ENCODE results near the gene MMEL1. TPM values are rescaled to one million over a fixed set of nuclear protein-coding genes. Genes with fewer than 3 reads are reported as not detected.

Gene MMEL1
- total RNA-seq, 1 donor from 2014 or later = 3.6 TPM

DNA sequence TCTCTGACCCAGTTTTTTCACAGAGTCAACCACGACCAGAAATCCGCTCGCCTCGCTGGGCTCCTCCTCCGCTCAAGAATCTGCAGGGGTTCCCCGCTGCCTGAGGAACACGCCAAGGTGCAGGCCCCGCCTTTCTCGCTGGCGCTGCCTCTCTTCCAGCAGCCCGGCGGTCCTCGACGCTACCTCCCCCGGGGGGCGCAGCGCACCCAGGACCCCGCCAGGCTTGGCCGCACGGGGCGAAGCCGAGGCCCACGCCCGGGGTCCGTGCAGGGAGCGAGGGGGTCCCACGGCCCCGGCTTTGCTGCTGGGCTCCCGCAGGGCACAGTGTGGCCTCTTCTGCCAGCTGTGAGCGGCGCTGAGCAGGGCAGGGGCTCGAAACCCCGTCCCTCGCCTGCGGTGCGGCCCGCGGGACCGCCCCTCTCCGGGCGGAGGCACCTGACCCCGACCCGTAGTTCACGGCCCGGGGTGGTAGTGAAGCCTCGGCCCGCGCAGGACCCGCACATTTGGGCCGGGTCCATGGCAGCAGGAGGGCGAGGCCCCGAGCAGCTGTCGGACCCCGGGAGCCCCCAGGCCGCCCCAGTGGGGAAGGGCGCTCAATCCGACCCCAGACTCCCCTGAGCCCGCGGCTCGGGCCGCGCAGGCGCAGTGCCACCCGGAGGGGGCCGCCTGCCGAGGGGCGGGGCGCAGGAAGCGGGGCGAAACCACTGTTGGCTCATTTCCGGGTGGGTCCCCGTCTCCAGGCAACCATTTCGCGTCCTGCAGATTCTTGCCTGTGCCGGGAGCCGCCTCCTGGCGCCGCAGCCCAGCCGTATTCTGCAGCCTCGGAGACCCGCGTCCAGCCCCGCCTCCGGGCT, 10.0 kb upstream of the MMEL1 start:
- DNase-seq (ENCODE audit: low read depth in 2 of 2) = peak; percentile 81 to 90

DNA sequence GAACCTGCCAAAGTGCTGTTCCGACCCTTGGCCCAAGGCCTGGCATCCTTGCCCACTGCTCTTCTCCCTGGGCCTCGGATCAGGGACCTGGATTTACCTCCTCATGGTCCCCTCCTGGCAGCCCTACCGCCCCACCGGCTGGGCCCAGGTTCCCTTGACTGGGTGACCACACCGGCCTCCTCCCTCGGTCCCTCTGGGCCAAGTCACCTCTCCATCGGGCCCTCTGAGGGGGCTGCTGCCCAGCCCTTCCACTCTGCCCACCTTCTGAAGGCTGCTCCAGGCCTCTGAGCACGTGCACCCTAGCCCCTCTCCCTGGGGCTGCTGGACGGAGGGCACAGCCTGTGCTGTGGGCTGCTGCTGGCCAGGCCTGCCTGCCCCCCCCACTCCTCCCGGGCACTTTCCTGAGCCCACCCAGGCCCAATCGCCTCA, 9.3 kb upstream of the MMEL1 start:
- DNase-seq (ENCODE audit: low read depth in 2 of 2) = no peak

DNA sequence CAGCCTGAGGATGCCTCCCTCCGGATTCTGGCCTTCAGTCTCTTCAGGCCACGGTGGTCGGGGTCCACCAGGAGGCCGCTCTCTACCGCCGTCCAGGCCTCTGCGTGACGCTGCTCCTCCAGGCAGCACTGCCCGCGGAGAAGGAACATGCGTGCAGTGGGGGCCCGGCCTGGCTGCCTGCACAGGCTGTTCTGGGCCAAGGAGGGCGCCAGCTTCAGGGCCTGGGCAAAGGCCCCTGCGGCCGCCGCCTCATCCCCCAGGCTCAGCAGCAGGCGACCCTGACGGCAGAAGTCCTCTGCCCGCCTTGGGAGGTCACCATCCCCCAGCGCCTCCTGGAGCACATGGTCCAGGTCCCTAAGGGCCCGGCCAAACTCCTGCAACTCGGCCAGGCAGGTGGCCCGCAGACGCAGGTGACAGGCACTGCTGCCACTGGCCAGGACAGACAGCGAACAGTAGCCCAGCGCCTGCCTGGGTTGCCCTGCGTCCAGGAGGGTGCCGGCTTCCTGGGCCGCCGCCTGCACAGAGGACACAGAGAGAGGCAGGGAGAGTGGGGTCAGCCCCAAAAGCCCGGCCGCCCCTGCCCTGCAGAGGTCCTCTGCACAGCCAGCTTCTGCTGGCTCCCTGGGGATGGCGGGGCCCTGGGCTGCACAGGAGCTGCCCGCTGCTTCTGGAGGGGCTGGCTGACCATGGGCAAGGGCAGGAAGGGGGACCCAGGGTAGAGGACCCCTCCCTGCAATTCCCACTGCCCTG, 8.7 kb upstream of the MMEL1 start:
- no peak for DNase-seq (ENCODE audit: low read depth in 2 of 2)

DNA sequence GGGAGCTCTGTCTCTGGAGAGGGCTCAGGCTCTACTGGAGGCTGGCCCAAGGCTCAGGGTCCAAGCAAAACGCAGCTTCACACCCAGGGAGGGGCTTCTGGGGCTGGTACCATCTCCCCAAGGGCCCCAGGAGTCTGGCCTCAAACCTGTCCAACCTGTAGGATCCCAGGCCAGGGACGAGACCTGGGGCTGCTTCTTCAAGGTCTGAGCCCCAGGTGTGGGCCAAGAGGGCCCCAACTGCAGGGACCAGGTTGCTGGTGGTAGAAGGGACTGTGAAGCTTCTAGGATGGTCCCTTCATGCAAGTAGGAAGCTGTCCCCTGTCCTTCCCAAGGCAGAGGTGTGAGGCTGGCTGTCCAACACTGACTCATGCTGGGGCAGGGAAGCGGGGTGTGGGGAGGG, 7.8 kb upstream of the MMEL1 start:
- DNase-seq (ENCODE audit: low read depth in 2 of 2) = no peak

DNA sequence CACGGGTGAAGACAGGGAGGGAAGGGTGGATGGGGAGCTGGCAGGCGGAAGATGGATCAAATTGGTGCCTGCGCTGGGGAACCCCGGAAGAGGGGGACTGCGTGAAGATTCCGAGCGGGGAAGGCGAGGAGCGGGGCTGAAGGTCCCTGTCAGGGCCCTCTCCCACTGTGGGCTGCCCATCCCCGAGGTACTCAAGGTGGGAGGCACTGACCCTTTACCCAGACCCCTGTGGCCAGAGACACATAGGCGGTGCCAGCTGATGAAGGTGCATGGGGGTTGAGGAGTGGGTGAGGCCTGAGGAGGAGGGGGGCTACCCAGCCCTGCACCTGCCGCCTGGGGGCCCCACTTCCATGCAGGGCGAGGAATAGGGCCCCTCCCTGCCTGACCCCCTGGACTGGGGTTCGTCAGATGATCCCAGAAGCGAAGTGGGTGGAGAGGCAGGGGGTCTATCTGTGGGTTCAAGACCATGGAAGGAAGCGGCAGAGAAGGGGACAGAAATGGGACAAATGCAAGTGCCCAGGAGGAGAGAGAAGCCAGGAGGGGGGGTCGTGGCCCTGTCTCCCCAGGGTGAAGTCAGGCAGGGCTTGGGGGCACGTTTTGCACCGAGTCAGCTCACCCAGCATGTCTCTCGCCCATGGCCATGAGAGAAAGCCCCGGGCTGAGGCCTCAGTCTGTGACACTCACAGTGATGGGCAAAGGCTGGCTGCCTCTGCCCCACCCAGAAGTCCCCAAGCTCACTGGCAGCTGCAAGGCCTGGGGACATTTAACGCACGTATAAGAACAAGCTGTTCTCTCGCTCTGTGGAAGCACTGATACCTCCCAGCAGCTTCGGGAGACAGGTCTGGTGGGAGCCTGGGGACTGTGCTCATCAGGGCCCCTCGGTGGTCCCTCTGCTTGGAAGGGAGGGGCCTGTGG, 7.0 kb upstream of the MMEL1 start:
- DNase-seq (ENCODE audit: low read depth in 2 of 2) = no peak

DNA sequence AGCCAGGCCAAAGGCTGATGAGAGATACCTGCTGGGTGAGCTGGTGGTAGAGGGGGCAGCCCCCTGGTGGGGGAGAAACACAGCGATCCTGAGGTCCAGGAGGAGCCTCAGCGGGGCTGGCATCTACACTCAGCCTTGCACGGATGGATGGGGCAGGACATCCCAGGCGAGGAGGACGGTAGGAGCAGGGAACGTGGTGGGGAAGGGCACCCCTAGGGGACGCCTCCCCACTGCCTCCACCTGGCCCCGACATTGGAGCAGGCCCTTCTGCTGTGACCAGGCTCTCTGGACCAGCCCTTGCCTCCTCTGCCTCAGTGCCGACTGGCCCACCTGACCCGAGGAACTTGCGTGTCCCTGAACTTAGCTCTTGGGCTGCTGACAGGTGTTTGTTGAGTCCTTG, 6.4 kb upstream of the MMEL1 start:
- no peak for DNase-seq (ENCODE audit: low read depth in 2 of 2)

DNA sequence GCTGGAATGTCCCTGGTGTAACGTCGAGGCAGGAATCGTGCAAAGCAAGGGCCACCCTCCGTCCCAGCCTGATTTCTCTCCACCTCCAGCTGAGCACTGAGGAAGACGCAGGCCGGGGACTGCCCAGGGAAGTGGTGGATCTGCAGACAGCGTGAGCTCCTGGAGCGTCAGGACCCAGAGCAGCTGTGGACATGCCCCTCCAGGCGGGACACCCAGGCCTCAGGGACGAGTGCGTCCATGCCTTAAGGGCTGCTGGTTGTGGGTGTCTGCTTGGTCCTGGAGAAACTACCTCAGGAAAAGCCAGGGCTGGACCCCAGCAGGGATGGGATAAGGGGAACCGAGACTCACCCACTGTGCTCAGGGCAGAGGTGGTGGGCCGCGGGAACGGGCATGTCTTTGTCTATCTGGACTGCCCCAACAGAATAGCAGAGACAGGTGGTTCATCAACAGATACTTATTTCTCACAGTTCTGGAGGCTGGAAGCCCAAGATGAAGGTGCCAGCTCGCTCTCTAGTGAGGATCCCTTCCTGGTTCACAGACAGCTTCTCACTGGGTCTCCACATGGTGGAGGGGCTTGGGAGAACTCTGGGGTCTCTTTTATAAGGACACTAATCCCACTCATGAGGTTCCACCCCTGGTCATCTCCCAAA, 5.8 kb upstream of the MMEL1 start:
- DNase-seq (ENCODE audit: low read depth in 2 of 2) = no peak

DNA sequence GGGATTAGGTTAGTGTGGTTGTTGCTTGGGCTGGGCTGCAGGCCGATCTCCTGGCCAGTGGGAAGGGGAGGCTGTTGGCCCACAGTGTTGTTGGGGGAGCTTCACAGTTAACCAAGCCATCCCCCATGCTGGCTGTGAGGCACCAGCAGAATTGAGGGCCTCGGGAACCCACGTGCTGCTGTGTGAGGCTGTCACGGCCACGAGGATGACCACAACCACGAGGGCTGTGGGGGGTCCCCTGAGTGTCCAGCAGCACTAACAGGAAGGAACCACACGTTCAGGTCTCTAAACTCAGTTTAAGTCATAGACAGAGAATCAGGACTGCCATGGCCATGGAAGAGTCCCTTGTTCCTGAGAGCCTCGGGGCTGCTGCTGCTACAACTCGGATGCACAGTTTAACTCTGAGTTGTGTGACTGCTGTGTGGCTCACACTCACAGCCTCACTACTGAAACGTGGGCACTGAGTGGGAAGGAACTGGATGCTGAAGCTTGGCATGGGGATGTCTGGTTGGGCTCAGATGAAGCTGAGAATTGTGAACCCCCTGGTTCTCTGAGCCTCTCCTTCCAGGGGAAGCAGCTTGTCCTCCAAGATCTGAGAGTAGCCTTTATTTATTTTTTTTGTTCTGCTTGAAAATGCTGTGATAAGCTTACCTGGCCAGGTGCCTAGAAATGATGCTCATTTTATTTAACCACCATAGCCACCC, 4.8 kb upstream of the MMEL1 start:
- no peak for DNase-seq (ENCODE audit: low read depth in 2 of 2)

DNA sequence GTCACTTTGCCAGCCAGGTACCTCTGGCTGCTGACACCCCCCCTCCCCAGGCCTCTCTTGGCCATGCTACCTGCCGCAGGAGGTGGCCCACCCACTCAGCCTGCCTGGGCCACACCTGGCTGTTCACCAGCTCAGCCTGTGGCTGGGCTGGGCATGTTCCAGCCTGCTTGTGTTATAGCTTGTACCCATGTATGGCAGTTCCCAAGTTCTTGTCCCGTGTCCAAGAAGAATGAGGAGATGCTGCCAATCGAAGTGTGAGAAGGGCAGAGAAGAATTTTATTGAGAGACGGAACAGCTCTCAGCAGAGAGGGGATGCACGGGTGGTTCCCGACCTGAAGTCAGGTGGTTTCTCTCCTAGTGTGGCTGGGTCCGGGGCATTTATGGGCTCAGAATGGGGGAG, 3.9 kb upstream of the MMEL1 start:
- DNase-seq (ENCODE audit: low read depth in 2 of 2) = no peak

DNA sequence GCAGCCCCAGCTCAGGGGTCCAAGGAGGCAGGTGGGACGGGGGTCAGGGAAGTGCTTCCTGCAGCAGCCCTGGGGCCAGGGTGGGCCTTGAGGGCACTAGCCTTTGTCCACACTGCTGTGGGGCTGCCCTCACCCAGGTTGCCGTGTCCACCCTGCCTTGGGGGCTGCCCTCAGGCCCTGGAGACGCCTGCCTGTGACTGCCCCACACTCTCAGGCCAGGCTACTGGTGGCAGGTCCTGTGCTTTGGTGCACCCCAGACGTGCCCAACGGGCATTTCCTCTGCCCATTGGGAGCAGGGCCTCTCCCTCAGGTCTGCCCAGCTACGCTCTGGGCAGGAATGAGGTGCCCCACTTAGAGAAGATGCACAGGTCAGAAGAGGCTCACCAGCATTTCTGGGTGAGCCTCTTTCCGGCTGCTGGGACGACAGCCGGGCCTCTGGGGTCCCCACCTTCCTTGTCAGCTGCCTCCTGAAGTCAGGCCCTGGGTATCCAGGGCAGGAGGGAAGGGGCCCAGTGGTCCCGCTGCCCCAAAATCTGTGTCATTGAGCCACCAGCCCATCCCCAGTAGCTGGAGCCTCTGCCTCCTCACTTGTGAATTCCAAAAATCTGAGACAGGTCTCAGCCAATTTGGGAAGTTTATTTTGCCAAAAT, 2.7 kb upstream of the MMEL1 start:
- no peak for DNase-seq (ENCODE audit: low read depth in 2 of 2)

DNA sequence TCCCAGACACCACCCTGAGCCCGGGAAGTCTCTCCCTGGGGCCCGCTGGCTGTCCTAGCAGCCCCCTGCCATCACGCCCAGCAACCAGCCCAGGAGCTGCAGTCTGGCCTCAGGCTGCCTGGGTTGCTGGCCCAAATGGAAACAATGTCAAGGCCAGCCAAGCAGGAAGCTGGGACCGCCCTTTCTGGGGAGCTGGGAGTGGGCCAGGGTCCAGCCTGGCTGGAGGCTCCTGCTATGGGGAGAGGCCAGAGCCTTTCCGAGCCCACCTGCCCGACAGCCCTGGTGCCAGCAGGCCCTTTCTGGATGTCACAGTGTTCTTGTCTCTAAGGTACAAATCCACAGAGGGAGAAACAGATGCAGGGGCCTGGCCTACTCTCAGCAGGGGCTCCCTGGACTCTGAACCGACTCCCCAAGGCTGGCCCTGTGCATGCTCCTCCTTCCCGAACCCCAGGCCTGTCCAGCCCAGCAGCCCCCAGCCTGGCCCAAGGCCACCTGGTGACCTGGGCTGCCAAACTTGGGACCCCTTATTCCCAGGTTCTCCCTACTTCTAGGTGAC, 1.2 kb upstream of the MMEL1 start:
- DNase-seq (ENCODE audit: low read depth in 2 of 2) = no peak

DNA sequence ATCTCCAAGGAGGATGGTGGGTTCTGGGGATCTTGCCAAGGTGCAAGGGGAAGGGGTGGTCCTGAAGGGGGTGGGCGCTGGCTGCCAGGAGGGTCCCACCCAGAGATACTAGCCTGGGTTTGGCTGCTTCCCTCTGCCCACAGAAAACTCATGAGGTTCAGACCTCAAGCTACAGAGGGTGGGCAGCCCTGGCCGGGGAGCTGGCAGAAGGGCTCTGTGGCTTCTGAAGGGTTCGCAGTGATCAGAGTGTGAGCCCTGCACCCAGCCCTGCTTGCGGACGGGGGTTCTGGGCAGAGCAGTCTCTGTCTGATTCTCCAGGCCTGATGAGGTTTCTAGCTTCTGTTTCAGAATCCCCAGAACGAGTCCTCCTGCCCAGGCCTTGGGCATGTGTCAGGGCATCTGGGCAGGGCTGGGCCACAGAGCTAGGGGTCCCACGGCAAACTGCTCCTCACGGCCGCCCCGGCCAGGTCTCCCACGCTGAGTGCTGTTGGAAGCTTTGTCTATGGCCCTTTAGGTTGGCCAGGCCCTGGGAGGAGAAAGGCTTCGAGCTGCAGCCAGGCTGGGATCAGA, 635 bp upstream of the MMEL1 start:
- no peak for DNase-seq (ENCODE audit: low read depth in 2 of 2)

DNA sequence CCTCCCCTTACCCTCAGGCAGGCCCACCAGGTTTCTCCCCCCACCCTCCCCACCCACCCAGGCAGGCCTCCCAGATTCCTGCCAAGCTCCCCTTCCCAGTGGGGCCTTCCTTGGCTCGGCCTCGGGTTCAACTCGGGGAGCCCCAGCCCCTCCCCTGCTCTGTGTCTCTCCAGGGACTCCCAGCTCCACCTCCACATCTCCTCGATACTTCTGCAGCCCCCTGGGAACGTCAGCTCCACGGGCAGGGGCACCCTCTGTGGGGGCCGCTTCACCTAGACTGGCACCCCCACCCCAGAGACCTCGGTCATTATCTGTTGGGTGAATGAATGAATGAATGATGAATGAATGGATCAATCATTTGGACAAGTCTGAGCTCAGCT, 775 bp downstream of the MMEL1 start:
- DNase-seq (ENCODE audit: low read depth in 2 of 2) = no peak

DNA sequence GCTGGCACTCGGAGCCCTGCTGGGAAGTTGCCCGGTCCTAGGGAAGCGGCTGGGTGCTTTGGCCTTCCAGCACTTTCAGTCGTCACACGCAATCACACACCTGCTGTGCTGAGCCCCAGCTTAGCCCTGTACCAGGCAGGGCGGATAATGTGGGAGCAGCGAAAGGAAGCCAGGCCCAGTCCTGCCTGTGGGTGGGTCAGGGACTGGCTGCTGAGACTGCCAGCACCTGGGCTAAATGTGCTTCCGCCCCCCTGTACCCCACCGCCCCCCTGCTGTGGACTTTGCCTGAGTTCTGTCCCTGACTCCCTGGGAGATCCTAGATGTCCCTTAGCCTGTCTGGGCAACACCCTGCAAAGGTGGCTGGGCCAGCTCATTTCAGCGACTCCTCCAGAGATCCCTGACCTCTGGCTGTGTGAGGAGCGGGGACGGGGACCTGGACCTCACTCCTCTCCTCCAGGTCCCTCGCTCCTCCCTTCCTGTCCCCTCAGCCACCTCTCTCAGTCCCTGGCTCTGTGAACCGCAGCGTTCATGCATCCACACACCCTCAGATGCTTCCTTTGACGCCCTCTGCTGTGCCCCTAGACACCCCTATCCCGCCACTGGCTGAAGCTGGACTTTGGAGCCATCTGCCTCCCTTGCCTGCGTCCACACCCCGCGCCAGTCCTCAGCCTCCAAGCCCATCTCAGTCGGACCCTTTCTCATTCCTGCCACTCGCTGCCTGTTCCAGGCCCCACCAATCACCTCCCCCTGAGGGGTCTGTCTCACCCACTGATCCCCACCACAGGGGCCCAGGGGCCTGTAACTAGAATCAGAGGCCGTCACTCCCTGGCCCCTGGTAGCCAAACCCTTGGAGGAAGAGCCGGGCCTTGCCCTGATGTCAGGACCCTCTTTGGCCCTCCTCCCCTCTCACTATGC, 1.4 kb downstream of the MMEL1 start:
- no peak for DNase-seq (ENCODE audit: low read depth in 2 of 2)

DNA sequence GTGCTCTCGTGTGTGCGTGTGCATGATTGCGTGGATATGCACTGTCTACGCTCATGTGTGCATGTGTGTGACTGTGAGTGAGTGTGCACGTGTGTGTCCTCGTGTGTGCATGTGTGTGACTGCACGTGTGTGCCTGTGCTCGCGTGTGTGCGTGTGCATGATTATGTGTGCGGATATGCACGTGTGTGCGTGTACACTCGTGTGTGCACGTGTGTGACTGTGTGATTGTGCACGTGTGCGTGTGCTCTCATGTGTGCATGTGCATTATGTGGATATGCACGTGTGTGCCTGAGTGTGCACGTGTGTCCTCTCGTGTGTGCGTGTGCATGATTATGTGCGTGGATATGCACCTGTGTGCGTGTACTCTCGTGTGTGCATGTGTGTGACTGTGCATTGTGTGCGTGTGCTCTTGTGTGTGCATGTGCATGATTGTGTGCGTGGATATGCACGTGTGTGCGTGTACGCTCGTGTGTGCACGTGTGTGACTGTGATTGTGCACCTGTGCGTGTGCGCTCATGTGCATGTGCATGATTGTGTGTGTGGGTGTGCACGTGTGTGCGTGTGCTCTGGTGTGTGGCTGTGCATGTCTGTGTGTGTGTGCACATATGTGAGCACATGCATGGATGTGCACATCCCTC, 2.2 kb downstream of the MMEL1 start:
- no peak for DNase-seq (ENCODE audit: low read depth in 2 of 2)

DNA sequence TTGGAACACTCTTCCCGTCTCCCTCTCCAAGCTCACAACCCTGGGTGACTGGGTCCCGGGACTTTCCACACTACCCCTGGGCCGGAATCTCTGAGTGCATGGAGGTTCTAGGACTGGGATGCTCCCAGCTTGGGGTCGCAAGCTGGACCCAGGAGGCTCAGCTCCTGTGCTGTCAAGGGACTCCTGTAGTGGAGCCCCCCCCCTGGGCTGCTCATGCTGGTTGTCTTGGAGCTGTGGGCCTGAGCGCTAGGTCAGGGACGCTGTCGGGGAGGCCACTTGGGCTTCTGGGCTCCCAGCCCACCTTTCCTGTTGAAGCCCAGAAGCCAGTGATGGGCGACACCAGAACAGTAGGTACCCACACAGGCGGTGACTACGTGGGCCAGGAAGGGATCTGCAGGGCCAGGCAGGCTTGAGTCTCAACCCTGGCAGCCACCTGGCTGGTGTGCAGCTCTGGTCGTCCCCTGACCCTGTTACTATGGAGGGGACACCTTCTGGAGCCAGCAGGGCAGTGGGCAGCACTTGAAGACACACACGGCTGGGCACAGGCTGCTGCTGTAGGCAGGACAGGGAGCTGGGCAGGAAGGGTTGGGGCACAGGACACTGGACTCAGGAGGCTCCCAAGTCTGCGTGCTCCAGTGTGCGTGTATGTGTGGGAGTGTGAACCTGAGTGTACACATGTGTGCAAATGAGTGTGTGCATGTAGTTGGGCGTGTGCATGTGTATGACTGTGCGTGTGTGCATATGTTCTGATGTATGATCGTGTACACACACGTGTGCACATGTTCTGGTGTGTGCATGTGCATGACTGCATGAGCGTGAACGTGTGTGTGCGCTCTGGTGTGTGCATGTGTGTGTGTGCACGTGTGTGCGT, 3.0 kb downstream of the MMEL1 start:
- no peak for DNase-seq (ENCODE audit: low read depth in 2 of 2)

Data from dermis microvascular lymphatic vessel endothelial cell (primary cell).